ENCODE measurements around the gene TMOD1.

TMOD1 gene

DNA sequence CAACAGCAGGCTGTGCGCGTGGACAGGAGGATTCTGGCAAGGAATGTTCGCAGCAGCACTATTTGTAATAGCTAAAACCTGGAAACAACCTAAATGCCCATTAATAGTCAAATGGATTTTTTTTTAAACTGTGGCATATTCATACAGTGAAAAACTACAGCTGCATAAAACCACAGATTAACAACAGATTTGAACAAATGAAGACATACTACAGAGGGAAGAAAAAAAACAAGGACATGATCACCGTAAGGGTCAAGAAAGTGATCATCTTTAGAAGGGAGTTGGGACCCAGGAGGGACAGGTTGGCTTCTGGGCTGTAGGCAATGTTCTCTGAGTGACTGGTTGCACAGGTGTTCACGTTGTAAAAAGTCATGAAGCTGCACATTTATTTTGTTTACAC, 1.2 kb upstream of the TMOD1 start:
- no peak for DNase-seq

DNA sequence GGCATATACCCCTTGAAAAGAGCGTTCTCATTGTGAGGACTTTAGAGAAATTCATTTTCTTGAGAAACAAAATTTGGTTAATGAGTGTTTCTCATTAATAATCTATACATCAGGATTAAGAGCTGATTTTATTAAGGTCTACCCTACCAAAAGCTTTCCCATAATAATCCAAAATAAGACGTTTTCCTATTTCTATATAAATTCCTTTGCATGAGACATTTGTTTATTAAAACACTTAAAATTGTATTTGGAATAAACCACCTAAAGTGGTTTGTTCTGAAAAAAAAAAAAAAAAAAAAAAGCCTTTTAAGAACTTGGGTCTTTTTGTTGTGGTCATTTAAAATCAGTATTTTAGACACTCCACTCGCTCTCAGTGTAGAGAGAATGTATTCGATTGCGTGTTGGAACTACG, 695 bp upstream of the TMOD1 start:
- DNase-seq, result no peak

DNA sequence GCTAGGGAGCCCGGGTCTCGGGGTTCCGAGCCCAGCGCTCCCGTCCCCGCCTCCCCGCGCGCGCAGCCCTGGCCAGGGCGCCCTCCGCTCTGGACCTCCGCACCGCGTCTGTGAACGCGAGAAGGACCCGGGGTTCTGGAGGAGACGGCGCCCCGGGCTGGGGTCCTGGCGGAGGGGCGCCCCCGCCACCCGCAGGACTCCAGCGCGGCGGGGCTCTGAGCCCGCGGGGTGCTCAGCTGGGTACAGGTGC, 431 bp downstream of the TMOD1 start:
- DNase-seq, result no peak

- DNase-seq, result no peak
Observed at GRCh38 chr9:97502222-97502983, 937 bp downstream of the TMOD1 start.

DNA sequence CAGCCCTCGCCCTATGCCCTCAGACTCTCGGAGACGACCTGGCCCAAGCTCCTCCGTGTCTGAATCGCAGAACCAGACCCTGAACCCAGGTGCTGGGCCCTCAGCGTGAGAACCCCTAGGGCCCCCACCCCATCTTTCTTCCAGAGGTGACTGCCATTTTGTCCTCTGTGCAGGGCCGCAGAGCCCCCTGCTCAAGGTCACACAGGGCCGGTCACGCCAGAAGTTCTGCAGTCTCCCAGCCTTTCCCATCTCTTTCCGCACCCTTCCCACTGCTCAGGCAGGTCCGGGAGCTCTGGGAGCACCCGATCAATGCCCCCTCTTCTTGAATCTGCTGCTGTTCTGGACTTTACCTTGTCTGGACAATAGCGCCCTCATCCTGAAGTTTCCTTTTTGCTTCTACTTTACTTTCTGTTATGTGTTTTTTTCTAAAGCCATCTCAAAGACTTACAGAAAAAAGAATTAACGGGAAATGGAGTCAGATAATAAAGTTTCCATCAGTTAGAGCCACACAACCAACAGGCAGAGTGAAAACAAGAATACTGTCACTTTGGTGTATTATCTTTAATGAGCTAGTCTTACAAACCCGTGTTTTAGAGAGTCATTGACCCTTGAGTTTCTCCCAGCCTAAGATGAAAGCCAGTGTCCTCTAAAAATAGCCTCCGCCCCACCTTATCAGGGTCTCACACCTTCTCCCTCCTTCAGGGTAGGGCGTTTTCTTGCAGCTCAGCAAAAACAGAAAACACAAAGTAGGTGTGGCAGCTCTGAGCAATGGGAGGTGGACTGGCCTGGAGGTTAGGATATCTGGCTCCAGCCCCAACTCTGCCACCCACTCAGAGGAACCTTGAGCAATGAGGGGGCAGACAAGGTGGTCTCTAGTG, 1.8 kb downstream of the TMOD1 start:
- DNase-seq, result no peak

DNA sequence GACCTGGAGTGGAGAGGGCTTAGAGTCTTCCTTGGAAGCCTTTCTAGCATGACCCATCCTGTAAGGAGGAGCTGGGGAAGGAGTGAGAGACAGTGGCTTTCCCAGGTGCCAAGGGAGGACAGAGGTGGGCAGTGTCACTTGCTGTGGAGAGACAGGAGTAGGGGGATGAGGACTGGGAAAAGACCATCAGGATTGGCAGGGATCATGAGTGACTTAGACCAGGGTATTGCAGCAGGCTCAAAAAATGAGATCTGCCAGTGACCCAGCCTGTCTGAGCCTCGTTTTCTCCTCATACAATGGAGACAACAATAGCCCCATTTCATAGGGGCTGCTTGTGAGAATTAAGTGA, 2.4 kb downstream of the TMOD1 start:
- no peak for DNase-seq

- no peak for DNase-seq
Observed at GRCh38 chr9:97504381-97505216, 3.1 kb downstream of the TMOD1 start.

DNA sequence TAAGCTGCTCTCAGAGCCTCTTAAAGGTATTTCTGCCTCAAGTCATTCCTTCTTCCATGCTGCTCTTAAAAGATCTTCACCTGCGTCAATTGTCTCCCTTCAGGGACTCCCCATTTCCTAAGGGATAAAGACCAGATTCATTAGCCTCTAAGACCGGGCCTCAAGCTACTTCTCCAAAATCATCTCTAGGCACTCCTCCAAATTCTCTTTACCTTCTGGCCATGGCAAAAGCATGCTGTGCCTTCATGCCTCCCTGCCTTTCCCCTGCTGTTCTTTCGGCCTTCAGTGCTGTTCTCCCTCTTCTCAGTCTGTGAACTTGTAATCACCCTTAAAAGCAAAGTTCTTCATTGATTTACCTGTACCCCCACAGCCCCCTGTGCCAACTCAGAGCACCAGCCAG, 4.4 kb downstream of the TMOD1 start:
- no peak for DNase-seq

DNA sequence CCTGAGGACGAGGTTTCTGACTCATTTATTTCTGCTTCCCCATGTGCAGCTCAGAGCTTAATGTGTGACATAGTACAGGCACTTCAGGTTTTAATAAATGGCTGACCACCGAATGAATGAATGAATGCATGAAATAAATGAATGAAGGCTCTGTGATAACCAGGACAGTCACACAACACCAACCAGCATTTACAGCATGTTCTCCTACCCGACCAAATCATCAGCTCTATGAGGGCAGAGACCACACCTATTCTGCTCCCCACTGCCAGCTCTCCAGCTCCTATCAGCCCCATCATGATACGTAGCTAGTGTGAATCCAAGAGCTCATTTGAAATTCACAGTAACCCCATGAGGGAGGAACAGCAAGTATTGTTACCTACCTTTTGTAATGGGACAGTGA, 4.8 kb downstream of the TMOD1 start:
- no peak for DNase-seq

GRCh38 chr9:97506787-97507186, 5.3 kb downstream of the TMOD1 start:
- no peak for DNase-seq

GRCh38 chr9:97507428-97507984, 6.0 kb downstream of the TMOD1 start:
- no peak for DNase-seq

DNA sequence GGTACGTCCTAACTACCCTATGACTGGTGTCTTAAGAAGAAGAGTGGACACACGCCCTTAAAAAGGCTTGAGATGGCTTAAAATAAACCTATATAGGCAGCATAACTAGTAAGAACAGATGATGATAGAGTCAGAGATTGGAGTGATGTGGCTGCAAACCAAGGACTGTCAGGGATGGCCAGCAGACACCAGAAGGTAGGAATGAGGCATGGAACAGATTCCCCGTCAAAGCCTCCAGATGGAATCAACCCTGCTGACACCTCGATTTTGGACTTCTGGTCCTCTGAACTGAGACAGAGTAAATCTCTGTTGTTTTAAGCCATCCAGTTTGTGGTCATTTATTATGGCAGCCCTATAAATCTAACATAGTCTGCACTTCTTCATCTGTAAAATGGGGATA, 7.4 kb downstream of the TMOD1 start:
- no peak for DNase-seq

DNA sequence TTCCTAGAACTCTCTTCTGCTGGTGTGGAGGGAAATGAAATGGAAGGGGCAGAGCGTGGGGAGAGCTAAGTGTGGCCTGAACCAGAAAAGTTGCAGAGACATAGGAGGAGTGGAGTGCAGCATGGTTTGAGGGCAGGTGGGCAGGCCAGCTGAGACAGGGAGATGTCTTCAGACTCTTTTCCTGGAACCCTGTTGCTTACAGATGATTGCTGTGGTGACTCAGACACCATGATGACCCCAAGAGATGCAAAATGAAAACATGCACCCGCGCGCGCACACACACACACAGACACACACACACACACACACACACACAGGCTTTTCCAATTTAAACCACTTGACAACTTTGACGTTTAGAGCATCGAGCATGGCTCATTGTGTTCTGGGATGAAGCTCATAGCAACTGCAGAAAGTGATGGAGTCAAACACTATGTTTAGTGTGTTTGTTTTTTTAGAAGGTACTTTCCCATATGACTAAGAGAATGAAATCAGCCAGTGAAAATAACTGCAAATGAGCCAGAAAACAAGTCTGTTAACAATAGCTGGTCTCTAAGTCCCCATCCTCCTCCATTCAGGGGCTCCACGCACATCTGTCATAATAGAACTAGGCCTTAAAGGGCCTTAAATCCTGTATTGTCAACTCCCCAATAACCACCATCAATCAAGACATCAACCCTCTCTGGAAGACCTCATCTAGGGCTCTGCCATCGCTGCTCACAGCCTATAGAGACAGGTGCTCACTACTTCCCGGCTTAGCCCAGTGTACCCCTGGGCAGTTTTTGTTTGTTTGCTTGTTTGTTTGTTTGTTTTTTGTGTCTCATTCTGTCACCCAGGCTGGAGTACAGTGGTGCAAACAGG, 9.6 kb downstream of the TMOD1 start:
- no peak for DNase-seq

DNA sequence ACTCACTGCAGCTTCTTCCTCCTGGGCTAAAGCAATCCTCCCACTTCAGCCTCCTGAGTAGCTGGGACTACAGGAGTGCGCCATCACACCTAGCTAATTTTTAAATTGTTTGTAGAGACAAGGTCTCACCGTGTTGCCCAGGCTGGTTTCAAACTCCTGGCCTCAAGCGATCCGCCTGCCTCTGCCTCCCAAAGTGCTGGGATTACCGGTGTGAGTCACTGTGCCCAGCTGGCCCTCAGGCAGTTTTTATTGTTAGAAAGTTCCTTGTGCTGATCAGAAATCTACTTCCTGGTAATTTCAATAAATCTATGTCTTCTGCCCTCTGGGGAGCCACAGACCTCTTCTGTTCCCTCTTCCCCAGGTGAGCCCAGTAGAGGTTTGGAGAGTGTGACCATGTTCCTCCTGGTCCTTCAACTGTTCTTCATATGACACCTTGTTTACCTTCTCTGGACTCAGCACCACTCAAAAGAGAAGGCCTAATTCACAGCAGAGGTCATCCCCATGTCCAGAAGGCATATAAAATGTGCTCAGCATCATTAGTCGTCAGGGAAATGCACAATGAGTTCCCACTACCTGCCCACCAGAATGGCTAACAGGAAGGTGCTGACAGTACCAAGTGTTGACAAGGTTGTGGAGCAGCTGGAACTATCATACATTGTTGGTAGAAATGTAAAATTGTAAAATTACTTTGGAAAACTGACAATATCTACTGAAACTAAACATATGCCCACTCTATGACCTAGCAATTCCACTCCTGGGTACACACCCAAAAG, 10.4 kb downstream of the TMOD1 start:
- no peak for DNase-seq

DNA sequence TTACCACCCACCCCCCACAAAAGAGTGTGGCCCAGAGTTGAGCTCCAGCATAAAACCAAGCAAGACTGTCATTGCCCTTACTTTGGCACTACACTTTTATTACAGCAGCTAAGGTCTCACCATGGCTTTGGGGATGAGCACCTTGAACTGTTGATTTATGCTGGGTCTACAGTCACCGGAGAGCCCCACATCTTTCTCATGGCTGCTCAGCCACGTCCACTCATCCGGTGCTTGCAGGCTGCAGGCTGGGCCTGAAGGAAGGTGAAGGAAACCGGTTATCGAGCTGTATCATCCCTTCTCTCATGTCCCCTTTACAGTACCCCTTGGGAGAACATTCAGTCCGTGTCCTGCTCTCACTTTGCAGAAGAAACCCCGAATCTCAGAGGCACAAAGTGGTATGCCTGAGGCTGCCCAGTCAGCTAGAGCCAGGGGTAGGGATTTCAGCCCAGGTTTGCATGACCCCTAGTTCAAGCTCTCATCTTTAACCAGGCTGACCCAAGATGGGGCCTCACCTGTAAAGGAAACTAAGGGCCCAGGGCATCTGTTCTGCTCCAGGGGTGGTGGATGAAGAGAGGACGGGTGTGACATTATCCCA, 11.6 kb downstream of the TMOD1 start:
- no peak for DNase-seq

- no peak for DNase-seq
Observed at GRCh38 chr9:97514531-97514930, 13.1 kb downstream of the TMOD1 start.

DNA sequence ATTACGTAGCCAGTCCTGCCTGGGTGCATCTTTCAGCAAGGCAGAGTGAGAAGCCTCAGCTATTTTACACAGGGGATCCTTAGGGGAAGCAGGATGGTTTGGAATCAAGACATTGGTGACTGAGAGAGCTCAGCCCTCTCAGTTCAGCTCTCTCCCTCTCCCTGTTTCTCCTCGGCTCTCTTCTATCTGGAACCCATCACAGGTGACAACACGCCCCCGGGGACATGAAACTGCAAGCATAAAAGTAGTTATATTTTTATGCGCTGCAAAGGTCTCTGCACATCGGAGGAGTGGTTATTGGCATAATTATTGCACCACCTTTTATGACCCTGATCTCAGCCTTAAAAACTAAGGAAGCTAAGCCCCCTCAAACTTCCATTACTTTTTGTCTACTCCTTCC, 14.2 kb downstream of the TMOD1 start:
- DNase-seq, result no peak

DNA sequence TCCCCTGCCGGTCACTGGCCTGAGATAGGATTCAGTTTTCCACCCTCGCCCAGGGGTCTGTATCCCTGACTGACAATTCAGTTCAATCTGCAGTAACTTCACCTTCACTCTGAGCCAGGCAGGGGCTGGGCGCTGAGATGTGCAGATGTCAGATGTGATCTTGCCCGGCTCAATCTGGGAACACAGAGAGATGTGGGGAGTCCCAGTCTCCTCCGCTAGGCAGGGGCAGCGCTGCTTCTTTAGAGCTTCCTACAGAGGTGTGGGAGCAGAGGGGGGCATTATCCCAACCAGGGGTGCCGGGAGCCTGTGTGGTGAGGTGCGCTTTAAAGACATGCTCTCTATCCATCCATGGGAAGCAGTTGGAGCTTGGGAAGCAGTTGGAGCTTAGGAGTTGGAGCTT, 14.6 kb downstream of the TMOD1 start:
- no peak for DNase-seq

- no peak for DNase-seq
Observed at GRCh38 chr9:97517331-97518089, 16.0 kb downstream of the TMOD1 start.

DNA sequence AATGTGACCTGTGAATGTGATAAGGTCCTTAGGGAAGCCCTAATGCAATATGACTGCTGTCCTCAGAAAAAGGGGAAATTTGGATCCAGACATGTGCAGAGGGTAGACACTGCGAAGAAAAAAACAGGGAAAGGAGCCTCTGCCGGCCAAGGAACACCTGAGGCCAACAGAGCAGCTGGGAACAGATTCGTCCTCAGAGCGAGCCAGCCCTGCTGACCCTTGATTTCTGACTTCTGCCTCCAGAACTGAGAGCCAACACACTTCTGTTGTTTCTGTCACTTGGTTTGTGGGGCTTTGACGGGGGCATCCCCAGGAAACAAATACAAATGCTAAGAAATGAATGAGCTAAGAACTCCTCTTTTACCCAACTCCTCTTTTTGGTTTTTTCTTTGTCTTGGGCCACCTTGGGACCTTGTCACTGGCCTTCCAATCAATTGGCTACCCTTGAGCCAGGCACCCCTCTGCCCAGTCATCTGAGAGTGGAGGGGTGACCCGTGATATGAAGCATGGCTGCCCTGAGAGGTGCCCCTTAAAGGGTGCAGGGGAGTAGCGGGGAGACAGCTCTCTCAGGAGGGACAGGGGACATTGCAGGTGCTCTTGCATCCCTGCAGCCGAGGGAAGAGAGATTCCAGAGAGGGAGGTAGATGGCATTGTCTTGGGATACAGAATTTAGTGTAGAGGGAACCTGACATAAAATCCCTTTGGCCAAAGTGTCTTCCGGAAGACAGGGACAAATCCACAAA, 16.9 kb downstream of the TMOD1 start:
- DNase-seq, result no peak
